Spleen (tissue), 11 donors: ENCODE data around the gene ERFE. TPM values are rescaled to one million over a fixed set of nuclear protein-coding genes. Genes with fewer than 3 reads are reported as not detected.
A peak's percentile ranks its signal among the peaks of the same experiment; 100 is the strongest.

Experiments
- DNase-seq: peaks from one replicate; pipeline ENCODE4 v3.0.0-alpha.2; 2020
- H3K27ac ChIP-seq, 8 donors: fragments of 200-600 bp; sonication (generic) in 7 of 8; 1 replicate in 4 of 8; 2 replicates in 4 of 8; pipeline versions ENCODE4 v1.5.0 to v1.8.0; 2016 to 2021; ENCODE audit warnings: inconsistent platforms in 4 of 8, mild to moderate bottlenecking in 4 of 8, moderate library complexity in 1 of 8
- H3K27me3 ChIP-seq, 7 donors: fragments of 200-600 bp; sonication (generic) in 6 of 7; replicated peaks in 1 of 7; 1 replicate in 4 of 7; 2 replicates in 3 of 7; pipeline versions ENCODE4 v1.5.0 to v1.8.0; 2016 to 2021; ENCODE audit warnings: inconsistent platforms in 3 of 7, mild to moderate bottlenecking in 1 of 7
- H3K36me3 ChIP-seq, 6 donors: fragments of 200-600 bp; sonication (generic) in 5 of 6; 1 replicate in 4 of 6; 2 replicates in 2 of 6; pipeline versions ENCODE4 v1.5.0 to v1.8.0; 2016 to 2021; ENCODE audit warnings: inconsistent platforms in 2 of 6
- H3K4me1 ChIP-seq, 6 donors: fragments of 200-600 bp; sonication (generic) in 5 of 6; 1 replicate in 3 of 6; 2 replicates in 3 of 6; pipeline versions ENCODE4 v1.5.0 to v1.8.0; 2016 to 2021; ENCODE audit warnings: inconsistent platforms in 3 of 6
- H3K4me3 ChIP-seq, 8 donors: fragments of 200-600 bp; sonication (generic) in 7 of 8; 1 replicate in 4 of 8; 2 replicates in 4 of 8; pipeline versions ENCODE4 v1.5.0 to v1.8.0; 2016 to 2021; ENCODE audit warnings: inconsistent platforms in 4 of 8, mild to moderate bottlenecking in 4 of 8, moderate library complexity in 2 of 8
- H3K9me3 ChIP-seq, 8 donors: fragments of 200-600 bp; sonication (generic) in 7 of 8; 1 replicate in 4 of 8; 2 replicates in 4 of 8; pipeline versions ENCODE4 v1.5.0 to v1.8.0; 2016 to 2021; ENCODE audit warnings: inconsistent platforms in 4 of 8
- CTCF ChIP-seq, 11 experiments: fragments of 200-600 bp in 7 of 11; fragments of 450-650 bp in 4 of 11; sonication (generic) in 4 of 11; IDR thresholded peaks in 8 of 11; conservative IDR thresholded peaks in 3 of 11; 1 replicate in 7 of 11; 2 replicates in 4 of 11; pipeline versions ENCODE4 v1.4.0 to v1.8.0; 2016 to 2021; ENCODE audit warnings: antibody characterized with exemption in 11 of 11, inconsistent platforms in 4 of 11, mild to moderate bottlenecking in 1 of 11
- POLR2A ChIP-seq, 3 donors: fragments of 450-650 bp; IDR thresholded peaks; one replicate each; pipeline ENCODE4 v1.5.1; 2017; ENCODE audit warnings: antibody characterized with exemption in 3 of 3, mild to moderate bottlenecking in 1 of 3
- POLR2AphosphoS5 ChIP-seq, 3 donors: sonication (generic); formaldehyde crosslinking; IDR thresholded peaks; one replicate each; pipeline ENCODE4 v1.5.1; 2017; ENCODE audit warnings: antibody characterized with exemption in 3 of 3
- WGBS, 5 donors: extraction: QIAGEN DNeasy Blood & Tissue Kit in 3 of 5; methylation state at CpG; one replicate each; pipeline versions ENCODE4 v1.1.5 to v1.1.7; 2013 to 2018; 5-methylcytosine and 5-hydroxymethylcytosine counted together
- intact Hi-C: fragments of 100-400 bp; cut with DNase I; formaldehyde crosslinking; loops from one replicate; pipeline ENCODE4 v1.15.0; 2023; ENCODE audit warnings: low total_unique reads
- polyA plus RNA-seq, 3 donors: library from polyadenylated mRNA; stranded (reverse); fragments of 200-250 nt; gene quantifications; one replicate each; pipeline ENCODE4 v1.2.1, GENCODE V29; 2013
- total RNA-seq, 7 donors: library from RNA; depleted of rRNA in 3 of 7; stranded (reverse); fragments of >200 nt in 3 of 7; fragmentation: NEBNext Ultra II Directional in 4 of 7; extraction: Animal tissue kit (Norgen Biotek cat#: 25700) in 4 of 7; gene quantifications; one replicate each; pipeline versions ENCODE4 v1.1.0 to v1.2.1, GENCODE V29; 2016 to 2021
- donor health status: healthy with polysubstance abuse.
- donor health status: DM: no; HTN: no; CAD: no; lungs with moderate emphysema.
- donor health status: DM: no; HTN: no; CAD: no.
- donor health status: Bipolar disorder and iron deficiency.
- donor health status: healthy.
- donor health status: DM: no; HTN: no; CAD: no.
- donor health status: DM: yes; HTN: yes; CAD: no.

Gene ERFE
- total and polyA plus RNA-seq, 10 donors, result 0.06 to 11.0 (median 1.2) TPM

GRCh38 chr2:238155051-238155760 lies 3.6 kb upstream of the ERFE start:
- intact Hi-C loops, result no loop called here

GRCh38 chr2:238155761-238156694 lies 2.7 kb upstream of the ERFE start:
- DNase-seq, result peak; percentile 41
- Histone ChIP-seq H3K9me3 (no peaks in the 10 kb centered on the region), H3K4me1 (peaks cover 0 to 27% (median 24%) of the 10 kb centered on the region in 6 donors), H3K27me3 (peaks cover 0 to 36% (median 17%) of the 10 kb centered on the region in 7 donors), H3K27ac (no peak overlapping the region), H3K4me3 (no peak overlapping the region), H3K36me3 (no peaks in the 10 kb centered on the region)
- TF ChIP-seq POLR2A (IDR thresholded peaks at IDR 0.05), result no peak
- TF ChIP-seq POLR2AphosphoS5 (IDR thresholded peaks at IDR 0.05), result no peak
- TF ChIP-seq CTCF (IDR thresholded peaks at IDR 0.05 in 8 of 11, conservative IDR thresholded peaks at IDR 0.05 in 3 of 11), result no peak
- WGBS, 5 donors, result 71 to 89% (median 88%) methylated on average over 13 to 18 of the region's 18 CpGs
- intact Hi-C loops, result no loop called here

More at GRCh38 chr2:238155051-238155760, 3.6 kb upstream of the ERFE start:
- Histone ChIP-seq H3K27ac (no peak overlapping the region), H3K9me3 (no peaks in the 10 kb centered on the region), H3K27me3 (peaks cover 0 to 28% (median 12%) of the 10 kb centered on the region in 7 donors), H3K36me3 (no peaks in the 10 kb centered on the region), H3K4me3 (no peak overlapping the region), H3K4me1 (peaks cover 0 to 19% (median 16%) of the 10 kb centered on the region in 6 donors)
- WGBS, 5 donors, result 80 to 89% (median 84%) methylated on average over 14 to 19 of the region's 19 CpGs
- TF ChIP-seq POLR2AphosphoS5 (IDR thresholded peaks at IDR 0.05) (peak in 2 of 3 donors; percentile 17 to 22), CTCF (IDR thresholded peaks at IDR 0.05 in 8 of 11, conservative IDR thresholded peaks at IDR 0.05 in 3 of 11) (no peak), POLR2A (IDR thresholded peaks at IDR 0.05) (no peak)
- no peak for DNase-seq

GRCh38 chr2:238157506-238158017 lies 1.2 kb upstream of the ERFE start:
- no peak overlapping the region for H3K27ac ChIP-seq
- H3K4me3 ChIP-seq, result no peak overlapping the region
- peaks cover 0 to 32% (median 24%) of the 10 kb centered on the region in 6 donors for H3K4me1 ChIP-seq
- H3K27me3 ChIP-seq, result peaks cover 0 to 51% (median 17%) of the 10 kb centered on the region in 7 donors
- no peak for DNase-seq
- H3K36me3 ChIP-seq, result no peaks in the 10 kb centered on the region
- TF ChIP-seq CTCF (IDR thresholded peaks at IDR 0.05 in 8 of 11, conservative IDR thresholded peaks at IDR 0.05 in 3 of 11), result no peak
- no peak for TF ChIP-seq POLR2AphosphoS5 (IDR thresholded peaks at IDR 0.05)
- TF ChIP-seq POLR2A (IDR thresholded peaks at IDR 0.05), result no peak
- intact Hi-C loops, result no loop called here
- WGBS, 5 donors, result 82 to 85% (median 82%) methylated on average over 14 of the region's 14 CpGs
- H3K9me3 ChIP-seq, result no peaks in the 10 kb centered on the region
